OCI-LY1 (cell line): ENCODE data around the gene VDR.
A peak's percentile ranks its signal among the peaks of the same experiment; 100 is the strongest.

Experiments
- H2AFZ ChIP-seq: fragments of 200-600 bp; sonication (generic), shearing (Covaris generic); 2 replicates; pipeline ENCODE4 v1.6.0; 2014; ENCODE audit warnings: antibody characterized with exemption, mild to moderate bottlenecking, low read length
- H3F3A ChIP-seq: fragments of 200-600 bp; sonication (generic), shearing (Covaris generic); 2 replicates; pipeline ENCODE4 v1.6.0; 2014; ENCODE audit warnings: mild to moderate bottlenecking, antibody characterized with exemption, low read length, moderate library complexity; ENCODE audit not compliant: insufficient read depth
- H3K27ac ChIP-seq: fragments of 200-600 bp; sonication (generic); 2 replicates; pipeline ENCODE4 v1.5.1; 2014; ENCODE audit warnings: low read length, mixed run types, mild to moderate bottlenecking, low read depth; ENCODE audit not compliant: poor library complexity, severe bottlenecking
- H3K27me3 ChIP-seq: fragments of 200-600 bp; sonication (generic); 2 replicates; pipeline ENCODE4 v1.6.0; 2014; ENCODE audit warnings: antibody characterized with exemption, mild to moderate bottlenecking, low read length, moderate library complexity; ENCODE audit not compliant: insufficient read depth
- H3K36me3 ChIP-seq: fragments of 200-600 bp; sonication (generic); 2 replicates; pipeline ENCODE4 v1.6.1; 2014; ENCODE audit warnings: mild to moderate bottlenecking, antibody characterized with exemption, low read length, moderate library complexity, mixed read lengths; ENCODE audit not compliant: insufficient read depth
- H3K4me1 ChIP-seq: fragments of 200-600 bp; sonication (generic); 2 replicates; pipeline ENCODE4 v1.5.1; 2014; ENCODE audit warnings: mild to moderate bottlenecking, low read length, moderate library complexity; ENCODE audit not compliant: insufficient read depth, severe bottlenecking
- H3K4me2 ChIP-seq: fragments of 200-600 bp; sonication (generic), shearing (Covaris generic); 2 replicates; pipeline ENCODE4 v1.6.1; 2014; ENCODE audit warnings: low read length
- H3K4me3 ChIP-seq: fragments of 200-600 bp; sonication (generic); 2 replicates; pipeline ENCODE4 v1.5.1; 2014; ENCODE audit warnings: low read length, low read depth, mild to moderate bottlenecking, mixed read lengths; ENCODE audit not compliant: poor library complexity, severe bottlenecking
- H3K79me2 ChIP-seq: fragments of 200-600 bp; shearing (Covaris generic); 2 replicates; pipeline ENCODE4 v1.6.1; 2016; ENCODE audit warnings: mixed run types, low read length, mixed read lengths; ENCODE audit not compliant: insufficient read depth
- H3K9ac ChIP-seq: fragments of 200-600 bp; sonication (generic), shearing (Covaris generic); 2 replicates; pipeline ENCODE4 v1.6.1; 2014; ENCODE audit warnings: mild to moderate bottlenecking, low read length, mixed read lengths
- H3K9me2 ChIP-seq: fragments of 200-600 bp; sonication (generic), shearing (Covaris generic); 2 replicates; pipeline ENCODE4 v1.6.1; 2014; ENCODE audit warnings: low read depth, mild to moderate bottlenecking, low read length, mixed read lengths
- H3K9me3 ChIP-seq: fragments of 200-600 bp; shearing (Covaris generic); 2 replicates; pipeline ENCODE4 v1.6.1; 2014; ENCODE audit warnings: low read length, mixed read lengths
- H4K20me1 ChIP-seq: fragments of 200-600 bp; sonication (generic), shearing (Covaris generic); 2 replicates; pipeline ENCODE4 v1.6.0; 2016; ENCODE audit warnings: mild to moderate bottlenecking, low read length; ENCODE audit not compliant: insufficient read depth
- CTCF ChIP-seq: fragments of 200-600 bp; sonication (generic), shearing (Covaris generic); IDR thresholded peaks from 2 replicates; pipeline ENCODE4 v1.5.1; 2017; ENCODE audit warnings: mild to moderate bottlenecking, antibody characterized with exemption, low read length, moderate library complexity, mixed read lengths
- EZH2 ChIP-seq: fragments of 200-600 bp; sonication (generic), shearing (Covaris generic); IDR thresholded peaks from 2 replicates; pipeline ENCODE4 v1.8.0; 2017; ENCODE audit warnings: borderline replicate concordance, mixed run types, mild to moderate bottlenecking, antibody characterized with exemption, low read length, moderate library complexity, mixed read lengths

The VDR gene

GRCh38 chr12:47821346-47821706 is 83.5 kb downstream of the VDR start:
- Histone ChIP-seq H3K9ac (no peak overlapping the region), H3K9me3 (no peaks in the 10 kb centered on the region), H3K36me3 (peaks cover 3% of the 10 kb centered on the region; the same call in 1 of the 2 replicates), H2AFZ (no peak overlapping the region), H3K27ac (no peak overlapping the region), H4K20me1 (no peaks in the 10 kb centered on the region), H3F3A (no peaks in the 10 kb centered on the region), H3K4me1 (peaks cover 86% of the 10 kb centered on the region), H3K9me2 (no peaks in the 10 kb centered on the region), H3K27me3 (no peaks in the 10 kb centered on the region), H3K79me2 (peaks cover 29% of the 10 kb centered on the region), H3K4me2 (no peak overlapping the region), H3K4me3 (no peak overlapping the region)
- TF ChIP-seq CTCF (no peak), EZH2 (no peak)

- TF ChIP-seq EZH2 (no peak), CTCF (no peak)
- H3K9ac ChIP-seq = peak overlapping the region; percentile 87
- peak overlapping the region; percentile 80 for H3K4me2 ChIP-seq
- H3K27me3 ChIP-seq = no peaks in the 10 kb centered on the region
- H3K9me2 ChIP-seq = no peaks in the 10 kb centered on the region
- H3K4me3 ChIP-seq = peak overlapping the region; percentile 96
- H3F3A ChIP-seq = no peaks in the 10 kb centered on the region
- no peaks in the 10 kb centered on the region for H3K9me3 ChIP-seq
- peaks cover 33% of the 10 kb centered on the region for H3K79me2 ChIP-seq
- H3K36me3 ChIP-seq = peaks cover 3% of the 10 kb centered on the region; the same call in 1 of the 2 replicates
- peak overlapping the region; percentile 76 for H3K27ac ChIP-seq
- no peak overlapping the region for H2AFZ ChIP-seq
- no peaks in the 10 kb centered on the region for H4K20me1 ChIP-seq
- peaks cover 86% of the 10 kb centered on the region for H3K4me1 ChIP-seq
Measured at GRCh38 chr12:47820631-47821345, 84.0 kb downstream of the VDR start.

- Histone ChIP-seq H3K9me3 (no peaks in the 10 kb centered on the region), H3K27me3 (no peaks in the 10 kb centered on the region), H3K4me3 (peak within 1 kb of the TSS; percentile 96), H3K4me2 (peak within 1 kb of the TSS; percentile 80), H3K27ac (peak within 1 kb of the TSS; percentile 98), H3K79me2 (peaks cover 33% of the 10 kb centered on the region), H4K20me1 (no peaks in the 10 kb centered on the region), H3K36me3 (peaks cover 4% of the 10 kb centered on the region; the same call in 1 of the 2 replicates), H2AFZ (no peak within 1 kb of the TSS), H3K9ac (peak within 1 kb of the TSS; percentile 87), H3K4me1 (peaks cover 86% of the 10 kb centered on the region), H3F3A (no peaks in the 10 kb centered on the region), H3K9me2 (no peaks in the 10 kb centered on the region)
- no peak for TF ChIP-seq EZH2
- no peak for TF ChIP-seq CTCF
Measured at GRCh38 chr12:47819896-47820630, 84.7 kb downstream of the VDR start, which contains the start of gene HDAC7. Gene HDAC7 (minus strand): TSS chr12:47819903. CDS start chr12:47819785, 118 bp downstream.
